K562 (cell line): ENCODE data around the gene ALDOC. TPM values are rescaled to one million over a fixed set of nuclear protein-coding genes. Genes with fewer than 3 reads are reported as not detected.

ENCODE experiments used
- polyA plus RNA-seq, 8 experiments: library from polyadenylated mRNA; depleted of rRNA in 4 of 8; stranded (reverse) in 5 of 8; unstranded in 3 of 8; fragments of >200 nt; fragmentation: Nextera tagmentation in 2 of 8; fragmentation: Illumina TruSeq in 1 of 8; extraction: Ambion mirVana in 2 of 8; extraction: Trizol in 1 of 8; gene quantifications; 2 replicates each; pipeline versions ENCODE4 v1.2.1 to v1.2.3, GENCODE V29; 2011 to 2014; ENCODE audit warnings: inconsistent platforms in 1 of 8, missing spikeins in 1 of 8
- total RNA-seq, 7 experiments: library from RNA; depleted of rRNA in 6 of 7; stranded (reverse); fragments of >200 nt in 6 of 7; fragmentation: Illumina TruSeq in 2 of 7; extraction: Trizol in 2 of 7; gene quantifications; 2 replicates each; pipeline versions ENCODE4 v1.2.1 to v1.2.3, GENCODE V29; 2011 to 2021; ENCODE audit warnings: low replicate concordance in 1 of 7

The ALDOC gene
- total and polyA plus RNA-seq, 9 of the 15 experiments (the other 6 are each of a cell fraction or from before 2014, with no cell fraction given) = 43.2 to 263 (median 99.2) TPM

Other genes with a start within 250 kb of the ALDOC start
Only the 7 nearest of the 22 such genes appear.
- not detected in 2 replicates for gene FOXN1, start 70.5 kb downstream of the ALDOC start, total RNA-seq (2014; rRNA removed)
- not detected in 2 replicates for gene FOXN1, start 70.5 kb downstream of the ALDOC start, total RNA-seq (2014; rRNA removed; fragmentation: Illumina TruSeq; extraction: Trizol)
- gene FOXN1, start 70.5 kb downstream of the ALDOC start, total RNA-seq (2015; rRNA removed; fragmentation: Illumina TruSeq; extraction: Trizol) = not detected in 2 replicates
- gene FOXN1, start 70.5 kb downstream of the ALDOC start, total RNA-seq (2021) = not detected in 2 replicates
- gene FOXN1, start 70.5 kb downstream of the ALDOC start, polyA plus RNA-seq (2011; rRNA removed) = not detected in 2 replicates
- gene FOXN1, start 70.5 kb downstream of the ALDOC start, polyA plus RNA-seq (2014; fragmentation: Illumina TruSeq; extraction: Trizol) = not detected in 2 replicates
- not detected for gene FOXN1, start 70.5 kb downstream of the ALDOC start, polyA plus RNA-seq (2014; fragmentation: Nextera tagmentation; extraction: Ambion mirVana)
- gene FOXN1, start 70.5 kb downstream of the ALDOC start, polyA plus RNA-seq (2014; rRNA removed) = not detected in 2 replicates
- gene UNC119, start 24.3 kb downstream of the ALDOC start, total RNA-seq (2014; rRNA removed) = 32.0 and 42.0 TPM in 2 replicates
- 7.0 and 8.9 TPM in 2 replicates for gene UNC119, start 24.3 kb downstream of the ALDOC start, total RNA-seq (2014; rRNA removed; fragmentation: Illumina TruSeq; extraction: Trizol)
- 15.7 and 15.9 TPM in 2 replicates for gene UNC119, start 24.3 kb downstream of the ALDOC start, total RNA-seq (2015; rRNA removed; fragmentation: Illumina TruSeq; extraction: Trizol)
- gene UNC119, start 24.3 kb downstream of the ALDOC start, total RNA-seq (2021) = 16.3 and 21.1 TPM in 2 replicates
- 47.7 and 62.5 TPM in 2 replicates for gene UNC119, start 24.3 kb downstream of the ALDOC start, polyA plus RNA-seq (2011; rRNA removed)
- 18.5 and 21.5 TPM in 2 replicates for gene UNC119, start 24.3 kb downstream of the ALDOC start, polyA plus RNA-seq (2014; fragmentation: Illumina TruSeq; extraction: Trizol)
- 1 to 10 TPM in 1 of 2 experiments, under 1 TPM in 1; 0.37 to 1.0 TPM for gene UNC119, start 24.3 kb downstream of the ALDOC start, polyA plus RNA-seq (2014; fragmentation: Nextera tagmentation; extraction: Ambion mirVana)
- gene UNC119, start 24.3 kb downstream of the ALDOC start, polyA plus RNA-seq (2014; rRNA removed) = 29.1 and 29.6 TPM in 2 replicates
- 55.1 and 86.9 TPM in 2 replicates for gene PIGS, start 5.4 kb downstream of the ALDOC start, total RNA-seq (2014; rRNA removed)
- gene PIGS, start 5.4 kb downstream of the ALDOC start, total RNA-seq (2014; rRNA removed; fragmentation: Illumina TruSeq; extraction: Trizol) = 52.5 and 57.6 TPM in 2 replicates
- gene PIGS, start 5.4 kb downstream of the ALDOC start, total RNA-seq (2015; rRNA removed; fragmentation: Illumina TruSeq; extraction: Trizol) = 51.5 and 55.3 TPM in 2 replicates
- gene PIGS, start 5.4 kb downstream of the ALDOC start, total RNA-seq (2021) = 109 and 114 TPM in 2 replicates
- gene PIGS, start 5.4 kb downstream of the ALDOC start, polyA plus RNA-seq (2011; rRNA removed) = 64.4 and 76.9 TPM in 2 replicates
- gene PIGS, start 5.4 kb downstream of the ALDOC start, polyA plus RNA-seq (2014; fragmentation: Illumina TruSeq; extraction: Trizol) = 138 TPM in 2 replicates
- 10 to 100 TPM; 47.5 to 55.8 TPM for gene PIGS, start 5.4 kb downstream of the ALDOC start, polyA plus RNA-seq (2014; fragmentation: Nextera tagmentation; extraction: Ambion mirVana)
- gene PIGS, start 5.4 kb downstream of the ALDOC start, polyA plus RNA-seq (2014; rRNA removed) = 68.4 and 68.7 TPM in 2 replicates
- 124 and 144 TPM in 2 replicates for gene SPAG5, start 22.1 kb upstream of the ALDOC start, total RNA-seq (2014; rRNA removed)
- gene SPAG5, start 22.1 kb upstream of the ALDOC start, total RNA-seq (2014; rRNA removed; fragmentation: Illumina TruSeq; extraction: Trizol) = 149 and 151 TPM in 2 replicates
- gene SPAG5, start 22.1 kb upstream of the ALDOC start, total RNA-seq (2015; rRNA removed; fragmentation: Illumina TruSeq; extraction: Trizol) = 151 and 156 TPM in 2 replicates
- 134 and 143 TPM in 2 replicates for gene SPAG5, start 22.1 kb upstream of the ALDOC start, total RNA-seq (2021)
- gene SPAG5, start 22.1 kb upstream of the ALDOC start, polyA plus RNA-seq (2011; rRNA removed) = 192 and 229 TPM in 2 replicates
- 133 and 140 TPM in 2 replicates for gene SPAG5, start 22.1 kb upstream of the ALDOC start, polyA plus RNA-seq (2014; fragmentation: Illumina TruSeq; extraction: Trizol)
- 100 to 1,000 TPM in 1 of 2 experiments, 10 to 100 TPM in 1; 94.4 to 286 TPM for gene SPAG5, start 22.1 kb upstream of the ALDOC start, polyA plus RNA-seq (2014; fragmentation: Nextera tagmentation; extraction: Ambion mirVana)
- 143 and 157 TPM in 2 replicates for gene SPAG5, start 22.1 kb upstream of the ALDOC start, polyA plus RNA-seq (2014; rRNA removed)
- 10.3 and 12.2 TPM in 2 replicates for gene RSKR, start 37.3 kb upstream of the ALDOC start, total RNA-seq (2014; rRNA removed)
- 14.3 and 17.2 TPM in 2 replicates for gene RSKR, start 37.3 kb upstream of the ALDOC start, total RNA-seq (2014; rRNA removed; fragmentation: Illumina TruSeq; extraction: Trizol)
- 13.6 and 16.2 TPM in 2 replicates for gene RSKR, start 37.3 kb upstream of the ALDOC start, total RNA-seq (2015; rRNA removed; fragmentation: Illumina TruSeq; extraction: Trizol)
- gene RSKR, start 37.3 kb upstream of the ALDOC start, total RNA-seq (2021) = 25.0 and 25.8 TPM in 2 replicates
- gene RSKR, start 37.3 kb upstream of the ALDOC start, polyA plus RNA-seq (2011; rRNA removed) = 42.2 and 42.3 TPM in 2 replicates
- 19.3 and 21.9 TPM in 2 replicates for gene RSKR, start 37.3 kb upstream of the ALDOC start, polyA plus RNA-seq (2014; fragmentation: Illumina TruSeq; extraction: Trizol)
- 1 to 10 TPM; 1.4 to 4.0 TPM for gene RSKR, start 37.3 kb upstream of the ALDOC start, polyA plus RNA-seq (2014; fragmentation: Nextera tagmentation; extraction: Ambion mirVana)
- 26.6 and 26.7 TPM in 2 replicates for gene RSKR, start 37.3 kb upstream of the ALDOC start, polyA plus RNA-seq (2014; rRNA removed)
- gene BLTP2, start 68.3 kb upstream of the ALDOC start, total RNA-seq (2014; rRNA removed) = 103 and 174 TPM in 2 replicates
- gene BLTP2, start 68.3 kb upstream of the ALDOC start, total RNA-seq (2014; rRNA removed; fragmentation: Illumina TruSeq; extraction: Trizol) = 115 and 124 TPM in 2 replicates
- 122 and 126 TPM in 2 replicates for gene BLTP2, start 68.3 kb upstream of the ALDOC start, total RNA-seq (2015; rRNA removed; fragmentation: Illumina TruSeq; extraction: Trizol)
- 163 TPM in 2 replicates for gene BLTP2, start 68.3 kb upstream of the ALDOC start, total RNA-seq (2021)
- 135 and 174 TPM in 2 replicates for gene BLTP2, start 68.3 kb upstream of the ALDOC start, polyA plus RNA-seq (2011; rRNA removed)
- 102 and 105 TPM in 2 replicates for gene BLTP2, start 68.3 kb upstream of the ALDOC start, polyA plus RNA-seq (2014; fragmentation: Illumina TruSeq; extraction: Trizol)
- gene BLTP2, start 68.3 kb upstream of the ALDOC start, polyA plus RNA-seq (2014; fragmentation: Nextera tagmentation; extraction: Ambion mirVana) = 10 to 100 TPM; 14.7 to 34.3 TPM
- 89.0 and 91.2 TPM in 2 replicates for gene BLTP2, start 68.3 kb upstream of the ALDOC start, polyA plus RNA-seq (2014; rRNA removed)
- 41.2 and 46.7 TPM in 2 replicates for gene SDF2, start 85.0 kb upstream of the ALDOC start, total RNA-seq (2014; rRNA removed)
- 62.7 and 64.0 TPM in 2 replicates for gene SDF2, start 85.0 kb upstream of the ALDOC start, total RNA-seq (2014; rRNA removed; fragmentation: Illumina TruSeq; extraction: Trizol)
- gene SDF2, start 85.0 kb upstream of the ALDOC start, total RNA-seq (2015; rRNA removed; fragmentation: Illumina TruSeq; extraction: Trizol) = 50.2 and 51.6 TPM in 2 replicates
- 45.7 and 50.0 TPM in 2 replicates for gene SDF2, start 85.0 kb upstream of the ALDOC start, total RNA-seq (2021)
- 56.1 and 77.2 TPM in 2 replicates for gene SDF2, start 85.0 kb upstream of the ALDOC start, polyA plus RNA-seq (2011; rRNA removed)
- gene SDF2, start 85.0 kb upstream of the ALDOC start, polyA plus RNA-seq (2014; fragmentation: Illumina TruSeq; extraction: Trizol) = 62.1 and 67.0 TPM in 2 replicates
- gene SDF2, start 85.0 kb upstream of the ALDOC start, polyA plus RNA-seq (2014; fragmentation: Nextera tagmentation; extraction: Ambion mirVana) = 100 to 1,000 TPM; 116 to 132 TPM
- gene SDF2, start 85.0 kb upstream of the ALDOC start, polyA plus RNA-seq (2014; rRNA removed) = 60.8 and 65.6 TPM in 2 replicates